NCI-H774 (cell line): ENCODE results near the gene CMIP.

Experiments used
- DNase-seq: peaks from one replicate; lab custom pipeline; 2025; lab: John Stamatoyannopoulos, UW

CMIP gene

DNA sequence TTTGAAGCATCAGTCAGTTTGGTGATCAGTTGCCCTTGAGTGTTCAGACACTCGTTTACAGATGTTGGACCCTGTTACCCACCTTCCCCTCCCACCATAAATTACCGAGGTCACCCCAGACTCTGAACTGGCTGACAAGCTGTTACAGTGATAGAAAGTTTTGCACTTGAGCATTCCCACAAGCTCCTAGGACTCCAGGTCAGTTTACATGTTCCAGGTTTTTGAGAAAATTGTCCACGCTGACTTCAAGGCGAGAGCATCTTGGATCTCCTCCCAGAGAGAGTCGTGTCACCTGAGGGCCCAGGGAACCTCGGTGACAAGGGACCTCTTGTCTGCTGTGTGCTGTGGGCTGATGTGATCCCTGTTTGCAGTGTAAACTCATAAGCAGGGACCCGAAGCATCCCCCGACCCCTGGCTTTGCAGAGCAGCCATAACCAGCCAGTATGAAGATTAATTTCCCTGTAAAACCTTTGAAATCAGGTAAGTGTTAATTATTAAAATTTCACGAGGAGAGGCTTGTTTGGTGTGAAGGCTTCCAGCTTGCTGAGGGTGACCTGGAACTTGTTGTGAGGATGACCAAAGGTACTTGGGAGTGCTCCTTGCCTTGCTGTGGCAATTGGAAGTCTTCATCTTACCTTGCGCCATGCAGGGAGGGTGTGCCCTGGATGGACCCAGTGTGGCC lies 91.2 kb downstream of the CMIP start:
- no peak for DNase-seq

DNA sequence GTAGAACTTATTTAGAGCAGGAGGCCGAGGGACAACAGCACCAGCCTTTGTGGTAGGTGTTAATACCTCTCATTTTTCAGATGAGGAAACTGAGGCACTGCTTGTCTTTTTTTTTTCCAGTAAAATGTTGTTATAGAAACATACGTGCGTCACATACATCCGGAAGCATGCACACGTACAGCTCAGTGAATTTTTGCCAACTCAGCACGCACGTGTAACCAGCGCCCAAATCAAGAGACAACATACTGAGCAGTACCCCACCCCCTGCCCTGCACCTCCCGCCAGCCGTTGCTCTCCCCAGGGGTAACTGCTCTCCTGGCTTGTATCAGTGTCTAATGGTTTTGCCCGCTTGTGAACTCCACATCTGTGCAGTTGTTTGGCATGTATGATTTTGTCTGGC lies 92.0 kb downstream of the CMIP start:
- DNase-seq, result no peak

DNA sequence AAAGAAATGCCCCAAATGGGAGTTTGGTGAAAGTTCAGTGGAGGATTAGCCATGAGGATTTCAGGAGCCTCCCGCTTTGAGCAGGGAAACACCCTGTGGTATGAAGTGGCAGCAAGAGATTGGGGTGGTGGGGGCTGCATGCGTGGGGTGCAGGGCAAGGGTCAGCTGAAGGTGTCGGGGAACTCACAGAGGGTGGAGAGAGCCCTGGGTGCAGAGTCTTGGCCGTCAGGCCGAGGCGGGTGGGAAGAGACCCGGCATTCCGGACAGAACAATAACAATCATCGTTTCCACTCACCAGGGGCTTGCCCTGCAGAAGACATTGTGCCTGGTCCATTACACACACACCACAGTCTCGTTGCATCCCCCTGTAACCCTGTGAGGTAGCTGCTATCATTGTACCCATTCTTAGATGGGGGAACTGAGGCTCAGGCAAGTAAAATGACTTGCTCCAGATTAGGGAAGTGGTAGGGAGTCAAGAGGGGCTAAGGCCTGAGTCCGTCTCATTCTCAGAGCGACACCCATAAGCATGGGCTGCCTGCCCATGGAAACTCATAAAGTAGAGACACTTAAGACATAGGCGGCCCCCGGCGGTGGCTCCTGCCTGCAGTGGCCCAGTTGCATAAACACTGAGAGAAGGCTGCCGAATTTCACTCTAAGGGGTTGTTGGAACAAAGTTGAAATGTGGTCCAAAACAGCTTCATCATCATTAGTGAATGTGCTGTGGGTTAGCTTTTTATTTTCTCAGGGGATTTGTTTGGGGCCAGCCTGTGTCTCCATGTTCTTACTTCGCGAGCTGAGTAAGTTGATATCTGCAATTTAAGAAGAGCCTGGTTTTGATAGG lies 93.3 kb downstream of the CMIP start:
- DNase-seq, result no peak

- no peak for DNase-seq
Observed at GRCh38 chr16:81539009-81539758, 94.6 kb downstream of the CMIP start.

DNA sequence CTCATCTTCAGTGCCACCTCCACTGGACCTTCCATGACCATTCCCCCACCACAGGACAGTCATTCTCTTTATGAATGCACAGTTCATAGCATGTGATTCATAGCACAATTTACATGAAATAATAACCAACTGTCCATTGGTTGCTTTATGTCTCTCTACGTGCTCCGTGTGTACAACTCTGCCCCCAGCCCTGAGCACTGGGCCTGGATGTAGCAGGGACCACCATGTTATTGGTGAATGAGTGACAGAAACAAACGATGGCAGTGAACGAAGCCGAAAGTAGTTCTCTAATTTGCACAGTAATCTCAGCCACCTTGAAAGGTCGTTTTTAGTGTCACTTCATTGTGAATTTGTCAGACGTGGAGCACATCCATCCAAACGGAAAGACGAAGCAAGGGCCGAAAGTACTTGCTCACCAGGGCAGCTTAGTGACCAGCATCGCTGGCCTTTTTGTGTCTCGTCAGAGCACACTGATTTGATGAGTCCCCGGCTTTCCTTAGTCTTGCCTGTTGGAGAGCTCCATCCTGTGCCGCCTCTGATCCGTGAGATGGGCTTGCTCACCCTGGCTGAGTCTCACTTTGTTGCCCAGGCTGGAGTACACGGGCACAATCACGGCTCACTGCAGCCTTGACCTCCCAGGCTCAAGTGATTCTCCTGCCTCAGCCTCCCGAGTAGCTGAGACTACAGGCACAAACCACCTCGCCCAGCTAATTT lies 95.3 kb downstream of the CMIP start:
- DNase-seq, result no peak

- DNase-seq, result no peak
Observed at GRCh38 chr16:81541314-81541713, 96.7 kb downstream of the CMIP start.

GRCh38 chr16:81542609-81543570 lies 98.3 kb downstream of the CMIP start:
- DNase-seq, result no peak

GRCh38 chr16:81543571-81543970 lies 99.0 kb downstream of the CMIP start:
- no peak for DNase-seq

- no peak for DNase-seq
Observed at GRCh38 chr16:81544261-81544660, 99.7 kb downstream of the CMIP start.

GRCh38 chr16:81544700-81545271 lies 100.2 kb downstream of the CMIP start:
- DNase-seq, result no peak

DNA sequence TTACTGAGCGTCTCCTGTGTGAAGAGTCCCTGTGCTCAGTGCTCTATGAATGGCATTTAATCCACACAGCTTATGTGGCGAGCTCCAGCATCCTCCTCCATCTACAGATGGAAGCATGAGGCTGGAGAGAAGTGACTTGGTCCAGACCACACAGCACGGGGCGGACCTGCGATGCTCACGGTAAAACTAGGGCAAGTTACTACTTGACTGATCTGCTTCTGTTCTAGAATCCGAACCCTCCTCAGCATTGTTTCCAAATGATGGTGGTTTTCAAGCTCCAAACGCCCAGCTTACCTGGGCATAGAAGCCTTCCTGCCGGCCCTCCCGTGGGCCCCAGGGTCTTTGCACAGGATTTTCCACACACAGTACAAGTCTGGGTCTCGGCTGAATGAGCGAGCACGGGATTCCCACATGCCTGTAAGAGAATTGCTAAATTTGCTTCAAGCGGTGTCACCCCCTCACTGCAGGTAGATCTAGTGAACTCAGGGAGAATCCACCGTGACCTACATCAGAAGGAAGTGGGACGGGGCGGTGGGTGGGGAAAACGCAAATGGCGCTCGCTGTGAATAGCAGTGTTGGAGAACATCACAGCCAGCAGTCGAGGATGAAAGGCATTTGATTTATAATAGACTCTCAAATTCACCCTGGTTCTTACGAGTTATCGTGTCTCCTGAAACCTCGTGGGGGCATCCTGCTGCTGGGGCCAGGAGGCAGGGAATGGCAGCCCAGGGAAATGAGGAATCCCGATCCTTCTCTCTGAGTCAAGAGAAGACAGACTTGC lies 101.1 kb downstream of the CMIP start:
- DNase-seq, result no peak

DNA sequence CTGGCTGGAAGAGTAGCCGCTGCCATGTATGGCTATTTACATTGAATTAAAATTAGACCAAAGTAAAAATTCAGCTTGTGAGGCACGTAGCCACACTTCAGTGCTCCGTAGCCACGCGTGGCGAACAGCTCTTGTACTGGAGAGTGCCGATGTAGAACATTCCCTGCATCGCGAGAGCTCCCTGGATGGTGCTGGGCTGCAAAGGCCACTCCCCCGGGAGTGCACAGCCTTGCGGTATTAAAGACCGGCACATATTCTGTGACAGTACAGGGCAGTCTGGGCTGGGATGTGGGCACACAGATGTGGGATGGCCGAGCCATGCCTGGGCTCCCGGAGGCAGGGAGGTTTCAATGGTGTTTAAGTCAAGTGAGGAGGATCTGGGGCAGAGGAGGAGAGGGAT lies 102.2 kb downstream of the CMIP start:
- DNase-seq, result no peak

- DNase-seq, result no peak
Observed at GRCh38 chr16:81547194-81547938, 102.8 kb downstream of the CMIP start.

DNA sequence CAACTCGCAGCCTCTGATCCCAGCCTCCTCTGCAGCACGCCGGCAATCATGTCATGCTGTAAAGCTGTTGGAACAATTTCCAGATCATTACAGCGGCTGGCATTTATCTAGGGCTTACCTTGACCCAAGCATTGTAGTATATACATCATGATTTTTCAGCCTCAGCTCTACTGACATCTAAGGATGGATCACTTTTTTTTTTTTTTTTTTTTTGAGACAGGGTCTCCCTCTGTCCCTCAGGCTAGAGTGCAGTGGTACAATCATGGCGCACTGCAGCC lies 103.3 kb downstream of the CMIP start:
- DNase-seq, result no peak

GRCh38 chr16:81548551-81548875 lies 103.9 kb downstream of the CMIP start:
- no peak for DNase-seq

GRCh38 chr16:81548876-81549546 lies 104.4 kb downstream of the CMIP start:
- DNase-seq, result no peak

- DNase-seq, result no peak
Observed at GRCh38 chr16:81549547-81550431, 105.2 kb downstream of the CMIP start.

- DNase-seq, result no peak
Observed at GRCh38 chr16:81550432-81550808, 105.8 kb downstream of the CMIP start.
